ENCODE measurements around the gene CENPW. TPM values are rescaled to one million over a fixed set of nuclear protein-coding genes. Genes with fewer than 3 reads are reported as not detected.

CENPW gene
- total RNA-seq, 1 donor from 2014 or later = 34.0 TPM

DNA sequence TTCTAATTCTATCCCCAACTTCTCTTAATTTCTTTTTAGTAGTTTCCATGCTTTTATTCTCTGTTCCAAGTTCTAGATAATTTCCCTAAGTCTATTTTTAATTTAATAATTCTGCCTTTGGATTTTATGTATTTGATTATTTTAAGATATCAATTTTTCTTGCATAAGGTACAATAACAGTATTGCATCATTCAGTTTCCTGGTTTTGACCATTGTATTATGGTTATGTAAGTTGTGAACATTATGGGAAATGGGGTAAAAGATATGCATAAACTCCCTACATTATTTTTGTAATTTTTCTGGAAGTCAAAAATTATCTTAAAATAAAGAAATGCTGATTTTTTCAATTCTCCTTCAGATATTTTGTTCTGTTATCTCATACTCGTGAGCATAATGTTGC lies 21.1 kb upstream of the CENPW start:
- DNase-seq (ENCODE audit: low spot score) = no peak
- H3K27me3 Mint-ChIP-seq (ENCODE audit: unreplicated experiment) = no peaks in the 10 kb centered on the region
- TF ChIP-seq, protein P1, sequence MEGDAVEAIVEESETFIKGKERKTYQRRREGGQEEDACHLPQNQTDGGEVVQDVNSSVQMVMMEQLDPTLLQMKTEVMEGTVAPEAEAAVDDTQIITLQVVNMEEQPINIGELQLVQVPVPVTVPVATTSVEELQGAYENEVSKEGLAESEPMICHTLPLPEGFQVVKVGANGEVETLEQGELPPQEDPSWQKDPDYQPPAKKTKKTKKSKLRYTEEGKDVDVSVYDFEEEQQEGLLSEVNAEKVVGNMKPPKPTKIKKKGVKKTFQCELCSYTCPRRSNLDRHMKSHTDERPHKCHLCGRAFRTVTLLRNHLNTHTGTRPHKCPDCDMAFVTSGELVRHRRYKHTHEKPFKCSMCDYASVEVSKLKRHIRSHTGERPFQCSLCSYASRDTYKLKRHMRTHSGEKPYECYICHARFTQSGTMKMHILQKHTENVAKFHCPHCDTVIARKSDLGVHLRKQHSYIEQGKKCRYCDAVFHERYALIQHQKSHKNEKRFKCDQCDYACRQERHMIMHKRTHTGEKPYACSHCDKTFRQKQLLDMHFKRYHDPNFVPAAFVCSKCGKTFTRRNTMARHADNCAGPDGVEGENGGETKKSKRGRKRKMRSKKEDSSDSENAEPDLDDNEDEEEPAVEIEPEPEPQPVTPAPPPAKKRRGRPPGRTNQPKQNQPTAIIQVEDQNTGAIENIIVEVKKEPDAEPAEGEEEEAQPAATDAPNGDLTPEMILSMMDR (IDR thresholded peaks at IDR 0.05; ENCODE audit: unreplicated experiment) = no peak
- H3K36me3 Mint-ChIP-seq (ENCODE audit: low read depth, unreplicated experiment) = no peaks in the 10 kb centered on the region
- H3K4me3 Mint-ChIP-seq (ENCODE audit: unreplicated experiment) = no peak overlapping the region
- no peak overlapping the region for H3K27ac Mint-ChIP-seq (ENCODE audit: unreplicated experiment)
- H3K9me3 Mint-ChIP-seq (ENCODE audit: unreplicated experiment) = no peaks in the 10 kb centered on the region
- no peaks in the 10 kb centered on the region for H3K4me1 Mint-ChIP-seq (ENCODE audit: unreplicated experiment)

DNA sequence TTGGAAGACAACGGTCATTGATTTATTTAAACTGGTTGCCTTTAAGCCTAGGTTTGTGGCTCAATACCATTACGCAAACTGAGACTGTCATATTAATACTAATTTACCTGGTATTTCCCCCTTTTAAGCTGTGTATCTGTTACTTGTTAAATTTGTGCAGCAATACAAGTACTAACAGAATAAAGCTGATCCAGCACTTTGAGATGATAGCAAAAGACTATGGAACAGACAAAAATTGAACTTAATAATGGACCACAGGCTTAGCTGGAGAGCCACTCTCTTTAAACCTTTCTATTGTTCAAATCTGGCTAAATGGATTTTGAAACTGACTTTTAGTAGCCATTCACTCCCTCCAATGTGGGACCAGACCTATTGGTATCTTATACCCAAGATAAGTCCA lies 6.2 kb upstream of the CENPW start:
- no peak overlapping the region for H3K27ac Mint-ChIP-seq (ENCODE audit: unreplicated experiment)
- DNase-seq (ENCODE audit: low spot score) = no peak
- no peaks in the 10 kb centered on the region for H3K9me3 Mint-ChIP-seq (ENCODE audit: unreplicated experiment)
- no peak overlapping the region for H3K4me3 Mint-ChIP-seq (ENCODE audit: unreplicated experiment)
- H3K4me1 Mint-ChIP-seq (ENCODE audit: unreplicated experiment) = no peaks in the 10 kb centered on the region
- H3K36me3 Mint-ChIP-seq (ENCODE audit: low read depth, unreplicated experiment) = no peaks in the 10 kb centered on the region
- TF ChIP-seq, protein P1 (IDR thresholded peaks at IDR 0.05; ENCODE audit: unreplicated experiment) = no peak
- H3K27me3 Mint-ChIP-seq (ENCODE audit: unreplicated experiment) = no peaks in the 10 kb centered on the region

DNA sequence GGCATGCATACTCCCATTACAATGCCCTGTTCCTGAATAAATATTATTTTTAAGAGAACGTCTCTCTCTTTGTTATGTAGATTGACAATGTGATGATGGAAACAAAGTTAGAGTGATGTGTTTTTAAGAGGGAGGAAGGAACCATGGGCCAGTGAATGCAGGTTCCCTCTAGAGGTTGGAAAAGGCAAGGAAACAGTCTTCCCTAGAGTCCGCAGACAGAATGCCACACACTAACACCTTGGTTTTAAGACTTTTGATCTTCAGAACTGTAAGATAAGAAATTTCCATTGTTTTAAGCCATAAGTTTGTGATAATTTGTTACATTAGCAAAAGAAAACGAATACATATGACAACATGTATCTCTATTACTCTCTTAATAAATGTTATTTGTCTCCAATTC lies 4.7 kb upstream of the CENPW start:
- Mint-ChIP-seq H3K4me3 (ENCODE audit: unreplicated experiment) (no peak overlapping the region), H3K36me3 (ENCODE audit: low read depth, unreplicated experiment) (no peaks in the 10 kb centered on the region), H3K4me1 (ENCODE audit: unreplicated experiment) (no peaks in the 10 kb centered on the region), H3K27me3 (ENCODE audit: unreplicated experiment) (no peaks in the 10 kb centered on the region), H3K27ac (ENCODE audit: unreplicated experiment) (no peak overlapping the region), H3K9me3 (ENCODE audit: unreplicated experiment) (no peaks in the 10 kb centered on the region)
- TF ChIP-seq, protein P1 (IDR thresholded peaks at IDR 0.05; ENCODE audit: unreplicated experiment) = no peak
- DNase-seq (ENCODE audit: low spot score) = no peak

DNA sequence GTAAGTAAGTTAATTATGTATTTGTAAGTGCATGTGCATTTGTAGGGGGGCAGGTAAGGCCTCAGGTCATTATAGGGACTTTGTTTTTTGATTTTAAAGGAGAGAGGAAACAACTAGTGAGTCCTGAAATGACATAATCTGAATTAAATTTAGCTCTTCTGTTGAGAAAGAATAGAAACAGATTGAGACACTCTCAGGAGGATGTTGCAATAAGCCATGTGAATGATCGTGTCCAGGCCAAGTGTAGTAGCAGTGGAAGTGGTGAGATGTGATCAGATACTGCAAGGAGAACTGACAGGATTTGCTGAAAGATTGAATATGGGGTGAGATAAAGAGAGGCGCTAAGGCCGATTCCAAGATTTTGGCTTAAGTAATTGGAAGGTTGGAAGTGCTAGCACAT lies 2.6 kb upstream of the CENPW start:
- H3K4me3 Mint-ChIP-seq (ENCODE audit: unreplicated experiment) = no peak overlapping the region
- no peak for DNase-seq (ENCODE audit: low spot score)
- TF ChIP-seq, protein P1 (IDR thresholded peaks at IDR 0.05; ENCODE audit: unreplicated experiment) = no peak
- no peak overlapping the region for H3K27ac Mint-ChIP-seq (ENCODE audit: unreplicated experiment)
- H3K36me3 Mint-ChIP-seq (ENCODE audit: low read depth, unreplicated experiment) = no peaks in the 10 kb centered on the region
- H3K27me3 Mint-ChIP-seq (ENCODE audit: unreplicated experiment) = no peaks in the 10 kb centered on the region
- peaks cover 11% of the 10 kb centered on the region for H3K4me1 Mint-ChIP-seq (ENCODE audit: unreplicated experiment)
- no peaks in the 10 kb centered on the region for H3K9me3 Mint-ChIP-seq (ENCODE audit: unreplicated experiment)

DNA sequence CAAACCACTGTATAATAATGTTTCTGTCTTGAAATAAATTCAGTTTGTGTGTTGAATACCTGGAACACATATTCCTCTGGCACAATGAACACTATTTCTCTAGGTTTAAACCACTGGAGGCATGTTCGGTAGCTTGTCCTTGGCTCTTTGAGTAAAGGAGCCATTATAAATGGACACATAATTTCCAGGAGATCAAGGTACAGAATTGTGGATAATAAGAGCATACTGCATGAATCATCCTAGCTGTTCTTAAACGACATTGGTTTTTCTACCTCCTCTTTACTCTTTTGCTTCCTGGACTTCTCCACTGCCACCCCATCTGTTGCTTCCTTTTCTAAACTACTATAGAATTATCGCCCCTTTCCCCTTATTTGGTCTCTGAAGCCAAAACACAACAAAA lies 1.2 kb downstream of the CENPW start:
- no peak for DNase-seq (ENCODE audit: low spot score)
- Mint-ChIP-seq H3K36me3 (ENCODE audit: low read depth, unreplicated experiment) (no peaks in the 10 kb centered on the region), H3K4me1 (ENCODE audit: unreplicated experiment) (peaks cover 15% of the 10 kb centered on the region), H3K9me3 (ENCODE audit: unreplicated experiment) (no peaks in the 10 kb centered on the region), H3K27me3 (ENCODE audit: unreplicated experiment) (no peaks in the 10 kb centered on the region), H3K27ac (ENCODE audit: unreplicated experiment) (no peak overlapping the region), H3K4me3 (ENCODE audit: unreplicated experiment) (no peak overlapping the region)
- TF ChIP-seq, protein P1 (IDR thresholded peaks at IDR 0.05; ENCODE audit: unreplicated experiment) = no peak

Measured in endothelial cell (in vitro differentiated cells).